Inflammatory macrophage treated with lipopolysaccharide for 4 hours (primary cell): ENCODE results near the gene GTF3C6.
"Not testable (repeated sequence)": the region's sequence is repeated elsewhere in the genome, so short reads cannot be mapped to it uniquely, and the experiment has no call there.

Experiments
- DNase-seq: peaks from one replicate; pipeline ENCODE4 v3.0.0-alpha.2; 2020

Gene GTF3C6

DNA sequence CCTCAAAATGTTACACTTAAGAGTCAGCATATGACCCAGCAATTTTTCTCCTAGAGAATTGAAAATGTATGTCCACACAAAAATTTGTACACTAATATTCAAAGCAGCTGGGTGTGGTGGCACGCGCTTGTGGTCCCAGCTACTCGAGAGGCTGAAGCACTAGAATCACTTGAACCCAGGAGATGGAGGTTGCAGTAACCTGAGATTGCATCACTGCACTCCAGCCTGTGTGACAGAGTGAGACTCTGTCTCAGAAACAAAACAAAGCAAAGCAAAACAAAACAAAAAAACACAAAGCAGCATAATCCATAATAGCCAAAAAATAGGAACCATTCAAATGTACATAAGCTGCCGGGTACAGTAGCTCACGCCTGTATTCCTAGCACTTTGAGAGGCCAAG is 21.7 kb downstream of the GTF3C6 start:
- peak; percentile 4 for DNase-seq

DNA sequence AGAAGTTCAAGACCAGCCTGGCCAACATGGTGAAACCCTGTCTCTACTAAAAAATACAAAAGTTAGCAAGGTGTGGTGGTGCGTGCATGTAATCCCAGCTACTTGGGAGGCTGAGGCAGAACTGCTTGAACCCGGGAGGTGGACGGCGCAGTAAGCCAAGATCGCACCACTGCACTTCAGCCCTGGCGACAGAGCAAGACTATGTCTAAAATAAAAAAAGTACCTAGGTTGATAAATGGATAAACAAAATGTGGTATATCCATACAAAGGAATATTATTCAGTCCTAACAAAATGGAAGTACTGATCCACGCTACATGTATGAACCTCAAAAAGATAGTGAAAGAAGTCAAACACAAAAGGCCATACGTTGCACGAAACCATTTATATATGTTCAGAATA is 22.1 kb downstream of the GTF3C6 start:
- DNase-seq, result no peak

GRCh38 chr6:110981202-110981600 is 22.7 kb downstream of the GTF3C6 start:
- DNase-seq, result no peak

GRCh38 chr6:110990840-110991576 is 32.5 kb downstream of the GTF3C6 start:
- peak; percentile 45 for DNase-seq

DNA sequence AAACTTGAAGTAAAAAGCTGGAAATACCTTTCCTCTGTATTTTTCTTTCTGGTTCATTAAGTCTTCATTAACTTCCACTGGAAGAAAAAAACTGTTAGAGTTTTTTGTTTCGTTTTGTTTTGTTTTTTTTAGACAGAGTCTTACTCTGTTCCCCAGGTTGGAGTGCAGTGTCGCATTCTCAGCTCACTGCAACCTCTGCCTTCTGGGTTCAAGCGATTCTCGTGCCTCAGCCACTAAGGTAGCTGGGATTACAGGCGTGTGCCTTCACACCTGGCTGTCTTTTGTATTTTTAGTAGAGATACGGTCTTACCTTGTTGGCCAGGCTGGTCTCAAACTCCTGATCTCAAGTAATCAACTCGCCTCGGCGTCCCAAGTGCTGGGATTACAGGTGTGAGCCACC is 38.2 kb downstream of the GTF3C6 start:
- DNase-seq, result no peak

GRCh38 chr6:110999634-111000270 is 41.2 kb downstream of the GTF3C6 start:
- DNase-seq, result peak; percentile 40

DNA sequence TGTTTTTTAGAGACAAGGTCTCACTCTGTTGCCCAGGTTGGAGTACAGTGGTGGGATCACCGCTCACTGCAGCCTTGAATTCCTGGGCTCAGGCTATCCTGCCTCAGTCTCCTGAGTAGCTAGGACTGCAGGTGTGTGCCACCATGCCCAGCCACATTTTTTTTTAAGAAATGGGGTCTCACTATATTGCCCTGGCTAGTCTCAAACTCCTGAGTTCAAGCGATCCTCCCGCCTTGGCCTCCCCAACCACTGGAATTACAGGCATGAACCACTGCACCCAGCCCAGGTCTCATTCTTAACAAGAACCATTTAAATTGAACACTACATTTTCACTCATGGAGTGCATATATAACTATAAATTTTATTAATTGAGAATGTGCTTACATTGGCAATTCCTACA is 43.8 kb downstream of the GTF3C6 start:
- no peak for DNase-seq

DNA sequence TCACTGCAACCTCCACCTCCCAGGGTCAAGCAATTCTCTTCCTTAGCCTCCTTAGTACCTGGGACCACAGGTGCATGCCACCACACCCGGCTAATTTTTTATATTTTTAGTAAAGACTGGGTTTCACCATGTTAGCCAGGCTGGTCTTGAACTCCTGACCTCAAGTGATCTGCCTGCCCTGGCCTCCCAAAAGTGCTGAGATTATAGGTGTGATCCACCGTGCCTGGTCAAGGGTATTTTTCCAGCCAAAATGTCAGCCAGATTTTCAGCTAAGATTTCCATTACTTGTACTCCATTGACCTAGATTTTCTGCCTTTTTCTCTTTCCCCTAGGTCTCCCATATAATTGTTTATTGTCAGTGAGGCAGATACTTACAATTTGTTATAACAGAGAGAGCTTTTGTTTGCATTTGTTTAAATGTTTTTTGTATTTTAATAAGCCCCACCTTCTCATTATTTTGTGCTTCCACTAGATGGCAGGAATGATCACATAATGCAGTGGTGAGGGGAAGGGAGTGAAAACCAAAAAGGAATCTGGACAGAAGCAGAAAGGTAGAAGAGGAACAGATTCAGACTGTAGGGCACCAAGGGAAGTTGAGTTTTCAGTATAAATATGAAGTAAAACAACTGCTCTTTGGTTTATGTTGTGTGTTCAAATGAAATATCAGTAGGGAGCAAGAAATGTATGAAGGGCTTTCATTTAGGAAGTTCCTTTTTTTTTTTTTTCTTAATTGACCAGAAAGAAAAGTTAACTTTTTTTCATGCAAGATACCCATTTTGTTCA is 53.0 kb downstream of the GTF3C6 start:
- peak; percentile 54 for DNase-seq

DNA sequence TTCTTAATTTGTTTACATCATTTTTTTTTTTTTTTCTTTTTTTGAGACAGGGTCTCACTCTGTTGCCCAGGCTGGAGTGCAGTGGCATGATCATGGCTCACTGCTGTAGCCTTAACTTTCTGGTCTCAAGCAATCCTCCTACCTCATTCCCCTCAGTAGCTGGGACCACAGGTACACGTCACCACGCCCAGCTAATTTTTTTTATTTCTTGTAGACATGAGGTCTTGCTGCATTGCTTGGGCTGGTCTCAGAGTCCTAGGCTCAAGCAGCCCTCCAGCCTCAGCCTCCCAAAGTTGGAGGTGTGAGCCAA is 53.6 kb downstream of the GTF3C6 start:
- DNase-seq, result no peak

DNA sequence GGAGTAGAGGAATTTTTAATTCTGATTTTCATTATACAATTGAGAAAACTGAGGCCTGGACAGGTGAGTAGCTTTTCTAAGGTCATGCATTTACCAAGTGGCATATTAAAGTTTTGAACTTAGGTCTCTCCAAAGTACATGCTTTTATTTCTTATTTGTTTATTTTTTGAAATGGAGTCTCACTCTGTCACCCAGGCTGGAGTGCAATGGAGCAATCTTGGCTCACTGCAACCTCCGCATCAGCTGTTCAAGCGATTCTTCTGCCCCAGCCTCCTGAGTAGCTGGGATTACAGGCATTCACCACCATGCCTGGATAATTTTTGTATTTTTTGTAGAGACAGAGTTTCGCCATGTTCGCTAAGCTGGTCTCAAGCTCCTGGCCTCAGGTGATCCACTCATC is 54.0 kb downstream of the GTF3C6 start:
- not testable (repeated sequence) for DNase-seq

GRCh38 chr6:111013144-111013915 is 54.8 kb downstream of the GTF3C6 start:
- no peak for DNase-seq

GRCh38 chr6:111015389-111016124 is 57.1 kb downstream of the GTF3C6 start:
- no peak for DNase-seq

DNA sequence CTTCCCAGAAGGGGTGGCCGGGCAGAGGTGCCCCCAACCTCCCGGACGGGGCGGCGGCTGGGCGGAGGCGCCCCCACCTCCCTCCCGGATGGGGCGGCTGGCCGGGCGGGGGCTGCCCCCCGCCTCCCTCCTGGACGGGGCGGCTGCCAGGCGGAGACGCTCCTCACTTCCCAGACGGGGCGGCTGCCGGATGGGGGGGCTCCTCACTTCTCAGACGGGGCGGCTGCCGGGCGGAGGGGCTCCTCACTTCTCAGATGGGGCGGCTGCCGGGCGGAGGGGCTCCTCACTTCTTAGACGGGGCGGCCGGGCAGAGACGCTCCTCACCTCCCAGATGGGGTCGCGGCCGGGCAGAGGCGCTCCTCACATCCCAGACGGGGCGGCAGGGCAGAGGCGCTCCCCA is 58.7 kb downstream of the GTF3C6 start:
- not testable (repeated sequence) for DNase-seq
